Peyer's patch (tissue), 4 donors: ENCODE measurements around the gene TRABD2A. TPM values are rescaled to one million over a fixed set of nuclear protein-coding genes. Genes with fewer than 3 reads are reported as not detected.

Source experiments
- DNase-seq, 3 donors: peaks; one replicate each; pipeline ENCODE4 v3.0.0-alpha.2; 2017 to 2019
- H3K27ac ChIP-seq, 4 donors: fragments of 200-600 bp; sonication (generic); one replicate each; pipeline ENCODE4 v1.5.1; 2016 to 2019
- H3K27me3 ChIP-seq, 2 donors: fragments of 200-600 bp; sonication (generic); one replicate each; pipeline ENCODE4 v1.5.1; 2019
- H3K36me3 ChIP-seq, 3 donors: fragments of 200-600 bp; sonication (generic); one replicate each; pipeline ENCODE4 v1.5.1; 2016 to 2019
- H3K4me1 ChIP-seq, 4 donors: fragments of 200-600 bp; sonication (generic); one replicate each; pipeline ENCODE4 v1.5.1; 2016 to 2019
- H3K4me3 ChIP-seq, 4 donors: fragments of 200-600 bp; sonication (generic); 1 replicate in 3 of 4; 2 replicates in 1 of 4; pipeline ENCODE4 v1.5.1; 2016 to 2019; ENCODE audit warnings: mild to moderate bottlenecking in 1 of 4
- H3K9me3 ChIP-seq, 4 donors: fragments of 200-600 bp; sonication (generic); one replicate each; pipeline ENCODE4 v1.5.1; 2016 to 2019; ENCODE audit warnings: mild to moderate bottlenecking in 1 of 4
- CTCF ChIP-seq, 6 experiments: fragments of 450-650 bp in 4 of 6; fragments of 200-600 bp in 2 of 6; sonication (generic) in 1 of 6; IDR thresholded peaks; one replicate each; pipeline ENCODE4 v1.5.1; 2017 to 2019; ENCODE audit warnings: antibody characterized with exemption in 6 of 6, mild to moderate bottlenecking in 3 of 6, moderate library complexity in 1 of 6
- POLR2A ChIP-seq, 2 donors: fragments of 450-650 bp; IDR thresholded peaks; one replicate each; pipeline ENCODE4 v1.5.1; 2017; ENCODE audit warnings: antibody characterized with exemption in 2 of 2, mild to moderate bottlenecking in 2 of 2, moderate library complexity in 2 of 2
- total RNA-seq, 4 donors: library from RNA; depleted of rRNA; stranded (reverse); fragments of >200 nt; gene quantifications; one replicate each; pipeline ENCODE4 v1.1.0, GENCODE V29; 2016

Gene TRABD2A
- total RNA-seq, 4 donors from 2014 or later, result 32.2 to 85.4 (median 55.0) TPM

GRCh38 chr2:84805250-84805958, 75.5 kb downstream of the TRABD2A start:
- Histone ChIP-seq H3K27me3 (no peaks in the 10 kb centered on the region), H3K27ac (no peak overlapping the region), H3K4me3 (no peak overlapping the region), H3K36me3 (no peaks in the 10 kb centered on the region), H3K9me3 (peaks cover 0 to 5% (median 0%) of the 10 kb centered on the region in 4 donors), H3K4me1 (no peaks in the 10 kb centered on the region)
- TF ChIP-seq CTCF (IDR thresholded peaks at IDR 0.05) (no peak), POLR2A (IDR thresholded peaks at IDR 0.05) (no peak)
- DNase-seq, result no peak

GRCh38 chr2:84801811-84802210, 79.1 kb downstream of the TRABD2A start:
- TF ChIP-seq POLR2A (IDR thresholded peaks at IDR 0.05) (no peak), CTCF (IDR thresholded peaks at IDR 0.05) (no peak)
- no peak for DNase-seq
- H3K27ac ChIP-seq, result no peak overlapping the region
- no peaks in the 10 kb centered on the region for H3K36me3 ChIP-seq
- no peaks in the 10 kb centered on the region for H3K4me1 ChIP-seq
- no peak overlapping the region for H3K4me3 ChIP-seq
- peaks cover 0 to 5% (median 0%) of the 10 kb centered on the region in 4 donors for H3K9me3 ChIP-seq
- no peaks in the 10 kb centered on the region for H3K27me3 ChIP-seq

- H3K9me3 ChIP-seq, result peaks cover 0 to 5% (median 0%) of the 10 kb centered on the region in 4 donors
- H3K36me3 ChIP-seq, result no peaks in the 10 kb centered on the region
- no peak overlapping the region for H3K27ac ChIP-seq
- no peak for DNase-seq
- no peaks in the 10 kb centered on the region for H3K4me1 ChIP-seq
- TF ChIP-seq POLR2A (IDR thresholded peaks at IDR 0.05), result no peak
- no peak for TF ChIP-seq CTCF (IDR thresholded peaks at IDR 0.05)
- no peaks in the 10 kb centered on the region for H3K27me3 ChIP-seq
- no peak overlapping the region for H3K4me3 ChIP-seq
These were observed 80.6 kb downstream of the TRABD2A start for GRCh38 chr2:84800194-84800805.

- peaks cover 0 to 5% (median 0%) of the 10 kb centered on the region in 4 donors for H3K9me3 ChIP-seq
- no peaks in the 10 kb centered on the region for H3K27me3 ChIP-seq
- TF ChIP-seq CTCF (IDR thresholded peaks at IDR 0.05) (no peak), POLR2A (IDR thresholded peaks at IDR 0.05) (no peak)
- H3K4me3 ChIP-seq, result no peak overlapping the region
- H3K4me1 ChIP-seq, result no peaks in the 10 kb centered on the region
- no peak overlapping the region for H3K27ac ChIP-seq
- H3K36me3 ChIP-seq, result no peaks in the 10 kb centered on the region
- no peak for DNase-seq
These were observed 81.1 kb downstream of the TRABD2A start for GRCh38 chr2:84799772-84800171.

GRCh38 chr2:84797271-84797670, 83.6 kb downstream of the TRABD2A start:
- no peak for TF ChIP-seq CTCF (IDR thresholded peaks at IDR 0.05)
- no peak for TF ChIP-seq POLR2A (IDR thresholded peaks at IDR 0.05)

More at GRCh38 chr2:84797271-84797670, 83.6 kb downstream of the TRABD2A start:
- no peak for DNase-seq
- H3K36me3 ChIP-seq, result no peaks in the 10 kb centered on the region
- H3K27ac ChIP-seq, result no peak overlapping the region
- no peaks in the 10 kb centered on the region for H3K4me1 ChIP-seq
- H3K4me3 ChIP-seq, result no peak overlapping the region
- peaks cover 0 to 3% (median 0%) of the 10 kb centered on the region in 4 donors for H3K9me3 ChIP-seq
- no peaks in the 10 kb centered on the region for H3K27me3 ChIP-seq
